ENCODE data around the gene WNT7A.

DNA sequence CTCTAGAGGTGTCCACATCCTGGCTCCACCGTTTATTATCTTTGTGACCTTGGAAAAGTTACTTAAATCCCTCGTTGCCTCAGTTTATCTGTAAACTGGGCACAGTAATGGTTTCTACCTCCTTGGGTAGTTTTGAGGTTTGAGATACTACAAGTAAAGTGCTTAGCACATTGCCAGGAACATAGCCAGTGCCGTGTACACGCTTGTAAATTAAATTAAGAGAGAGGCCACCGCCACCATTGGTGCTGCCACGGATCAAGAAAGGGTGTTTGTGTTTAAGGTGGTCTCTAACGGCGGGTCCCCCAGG is 5.8 kb upstream of the WNT7A start:
- TF ChIP-seq EZH2phosphoT487 (IDR thresholded peaks at IDR 0.05; ENCODE audit: insufficient read depth, low read depth) = no peak
- no peak for TF ChIP-seq EZH2 (IDR thresholded peaks at IDR 0.05; ENCODE audit: insufficient read depth, poor library complexity, severe bottlenecking)
